ENCODE measurements around the gene MAPT.

Gene MAPT

DNA sequence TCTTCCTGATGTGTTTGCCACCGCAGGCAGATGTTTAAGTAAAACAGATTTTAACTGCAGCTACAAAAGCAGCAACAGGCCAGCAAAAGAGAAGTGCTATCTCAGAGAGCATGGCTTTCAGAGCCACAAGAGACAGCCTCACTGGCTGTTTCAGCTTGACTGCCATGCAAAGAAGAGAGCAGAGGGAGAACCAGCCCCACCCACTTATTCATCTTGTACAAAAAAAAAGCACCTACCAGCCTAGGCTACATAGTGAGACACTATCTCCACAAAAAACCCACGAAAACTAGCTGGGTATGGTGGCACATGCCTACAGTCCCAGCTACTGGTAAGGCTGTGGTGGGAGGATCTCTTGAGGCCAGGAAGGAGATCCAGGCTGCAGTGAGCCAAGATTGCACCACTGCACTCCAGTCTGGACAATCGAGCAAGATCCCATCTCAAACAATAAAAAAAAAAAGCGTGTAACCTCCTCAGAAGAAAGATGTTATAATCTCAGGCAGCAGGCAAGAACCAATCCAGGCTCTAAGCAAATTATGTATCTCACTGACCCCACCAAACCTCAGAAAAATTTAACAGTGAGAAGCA is 134.7 kb downstream of the MAPT start:
- DNase-seq (ENCODE audit: low spot score), result no peak

DNA sequence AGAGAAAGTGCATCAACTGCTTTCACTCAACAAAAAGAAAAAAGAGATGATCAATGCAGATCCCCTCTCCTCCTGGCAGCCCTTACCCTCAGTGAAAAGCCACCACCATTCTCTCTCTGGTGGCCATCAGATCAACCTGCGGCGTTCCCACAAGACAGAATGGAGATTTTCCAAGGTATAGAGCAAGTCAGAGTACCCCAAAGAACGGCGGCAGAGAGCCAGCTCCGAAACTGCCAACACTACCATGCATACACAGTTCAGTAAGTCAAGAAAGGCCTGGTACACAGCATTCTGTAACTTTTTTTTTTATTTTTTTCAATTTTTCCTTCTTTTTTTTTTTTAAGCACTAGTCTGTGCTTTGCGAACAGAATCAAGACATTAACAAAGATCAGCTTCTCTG is 135.3 kb downstream of the MAPT start:
- DNase-seq (ENCODE audit: low spot score), result no peak

DNA sequence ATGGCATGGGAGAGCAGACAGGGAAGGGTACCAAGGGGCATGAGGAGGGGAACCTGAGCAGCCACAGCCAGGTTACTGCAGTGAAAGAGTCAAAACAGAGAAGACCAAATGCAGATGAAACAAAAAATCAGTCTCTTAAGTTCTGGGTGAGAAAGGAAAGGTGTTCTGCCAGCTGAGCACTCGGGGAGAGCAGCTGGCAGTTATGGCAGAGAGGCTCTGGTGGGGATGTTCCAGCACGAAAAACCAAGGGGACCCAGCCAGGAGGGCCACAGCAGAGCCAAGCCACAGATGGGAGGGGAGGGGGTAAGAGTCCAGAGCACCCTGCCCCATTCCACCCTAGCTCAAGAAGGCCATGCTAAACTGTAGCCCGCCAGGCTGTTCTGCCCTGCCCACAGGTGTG is 136.4 kb downstream of the MAPT start:
- no peak for DNase-seq (ENCODE audit: low spot score)

DNA sequence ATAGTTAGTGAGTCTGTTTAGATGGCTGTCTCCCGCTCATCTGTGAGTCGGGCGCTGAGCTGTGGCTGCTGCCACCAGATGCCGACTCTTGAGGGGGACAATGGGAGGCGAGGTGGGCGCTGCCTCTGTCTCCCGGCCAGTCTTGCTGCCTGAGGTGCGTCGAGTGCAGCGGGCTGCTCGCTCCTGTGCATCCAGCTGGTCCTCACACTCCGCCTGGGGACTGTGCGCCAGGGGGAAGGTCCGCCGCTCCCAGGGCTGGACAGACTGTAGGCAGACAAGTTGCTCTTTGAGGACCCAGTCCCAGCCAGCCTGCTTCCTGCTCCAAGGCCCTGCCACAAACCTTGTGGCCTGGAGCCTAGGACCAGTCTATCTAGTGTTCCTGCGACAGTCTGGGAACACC is 137.1 kb downstream of the MAPT start:
- DNase-seq (ENCODE audit: low spot score), result no peak

DNA sequence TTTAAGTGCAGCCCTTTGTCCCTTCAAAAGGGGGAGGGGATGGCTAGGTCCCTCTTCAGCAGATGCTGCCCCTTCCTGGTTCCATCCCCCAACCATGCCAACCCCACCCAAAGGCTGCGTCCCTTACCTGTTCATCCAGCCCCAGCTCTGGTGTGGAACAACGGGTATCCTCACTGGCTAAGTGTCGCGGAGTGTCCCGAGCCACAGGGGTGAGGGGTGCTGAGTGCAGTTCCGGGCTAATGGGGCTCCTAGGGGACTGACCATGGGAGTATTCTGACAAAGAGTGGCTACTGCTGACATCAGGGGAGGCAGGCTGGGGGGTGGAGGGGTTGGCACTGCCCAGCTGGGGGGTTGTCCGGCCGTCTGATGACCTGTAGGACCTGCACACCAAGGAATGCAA is 137.6 kb downstream of the MAPT start:
- DNase-seq (ENCODE audit: low spot score), result no peak

DNA sequence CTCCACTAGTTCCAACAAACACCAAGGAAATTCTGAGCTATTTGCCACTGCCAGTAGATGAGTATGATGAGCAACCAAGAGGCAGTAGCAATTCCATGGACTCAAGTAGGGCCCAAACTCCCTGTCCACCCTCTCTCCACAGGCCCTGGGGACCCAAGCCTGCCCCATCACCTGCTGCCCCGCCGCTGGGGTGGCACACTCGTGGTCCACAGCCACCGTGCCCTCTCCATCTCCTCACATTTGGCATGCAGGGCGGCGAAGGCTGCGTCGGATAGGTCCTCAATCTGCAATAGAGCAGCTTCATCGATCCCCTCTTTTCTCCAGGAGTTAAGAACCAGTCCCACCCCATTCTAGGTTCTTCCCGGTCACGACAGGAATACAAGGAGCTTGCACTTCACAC is 138.6 kb downstream of the MAPT start:
- no peak for DNase-seq (ENCODE audit: low spot score)

DNA sequence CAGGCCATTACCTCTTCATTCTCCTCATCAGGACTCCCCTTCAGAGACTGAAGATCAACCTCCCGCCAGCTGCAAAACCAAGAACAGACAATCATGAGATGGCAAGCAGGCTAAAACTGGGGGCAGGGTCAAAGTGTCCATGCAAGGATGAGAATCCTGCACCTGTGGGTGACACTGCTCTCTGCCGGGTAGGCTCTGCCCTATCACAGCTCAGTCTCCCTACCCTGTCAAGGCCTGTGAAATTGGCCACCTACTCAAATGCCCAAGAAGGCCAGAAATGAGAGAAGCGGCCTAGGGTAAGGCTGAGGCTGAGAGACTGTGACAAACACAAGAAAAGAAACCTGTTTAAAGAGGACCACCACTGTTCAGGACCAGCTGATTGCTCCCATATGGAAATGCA is 139.0 kb downstream of the MAPT start:
- no peak for DNase-seq (ENCODE audit: low spot score)

DNA sequence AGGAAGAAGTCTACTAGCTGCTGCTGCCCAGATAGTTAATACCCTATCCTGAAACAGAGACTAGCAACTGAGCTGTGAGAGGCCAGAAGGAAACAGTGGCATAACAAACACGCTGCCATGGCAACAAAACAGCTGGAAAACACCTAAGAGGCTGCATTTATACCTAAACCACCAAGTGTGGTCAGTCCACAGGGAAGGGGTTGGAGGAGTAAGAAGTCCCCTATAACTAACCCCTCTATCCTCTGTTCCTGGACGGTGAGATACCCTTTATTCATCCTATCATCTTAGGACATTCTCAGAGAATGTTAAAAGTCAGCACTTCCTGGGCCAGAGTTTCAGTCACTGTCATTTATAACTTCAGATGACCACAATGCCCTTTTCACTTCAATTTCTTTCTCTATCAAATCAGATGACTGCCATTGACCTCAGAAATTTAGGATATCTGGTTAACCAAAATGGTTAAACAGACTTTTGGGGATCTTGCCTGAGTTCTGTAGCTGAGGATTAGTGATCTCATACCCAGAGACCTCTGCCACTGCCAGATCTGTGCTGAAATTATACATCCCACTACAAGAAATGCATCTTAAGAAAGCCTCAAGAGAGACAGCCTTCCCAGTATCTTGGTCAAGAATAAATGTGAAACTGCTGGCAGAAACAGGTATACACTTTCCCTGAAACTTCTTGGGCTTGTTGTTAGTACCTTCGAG is 140.9 kb downstream of the MAPT start:
- no peak for DNase-seq (ENCODE audit: low spot score)

DNA sequence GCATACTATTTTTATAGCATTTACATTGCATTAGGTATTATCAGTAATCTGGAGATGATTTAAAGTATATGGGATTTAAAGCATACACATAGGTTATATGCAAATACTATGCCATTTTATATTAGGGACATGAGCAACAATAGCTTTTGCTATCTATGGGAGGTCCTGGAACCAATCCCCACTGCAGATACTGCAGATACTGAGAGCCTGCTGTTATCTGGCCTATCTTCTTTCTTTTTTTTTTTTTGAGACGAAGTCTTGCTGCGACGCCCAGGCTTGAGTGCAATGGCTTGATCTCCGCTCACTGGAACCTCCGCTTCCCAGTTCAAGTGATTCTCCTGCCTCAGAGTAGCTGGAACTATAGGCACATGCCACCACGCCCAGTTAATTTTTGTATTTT is 142.1 kb downstream of the MAPT start:
- DNase-seq (ENCODE audit: low spot score), result no peak

DNA sequence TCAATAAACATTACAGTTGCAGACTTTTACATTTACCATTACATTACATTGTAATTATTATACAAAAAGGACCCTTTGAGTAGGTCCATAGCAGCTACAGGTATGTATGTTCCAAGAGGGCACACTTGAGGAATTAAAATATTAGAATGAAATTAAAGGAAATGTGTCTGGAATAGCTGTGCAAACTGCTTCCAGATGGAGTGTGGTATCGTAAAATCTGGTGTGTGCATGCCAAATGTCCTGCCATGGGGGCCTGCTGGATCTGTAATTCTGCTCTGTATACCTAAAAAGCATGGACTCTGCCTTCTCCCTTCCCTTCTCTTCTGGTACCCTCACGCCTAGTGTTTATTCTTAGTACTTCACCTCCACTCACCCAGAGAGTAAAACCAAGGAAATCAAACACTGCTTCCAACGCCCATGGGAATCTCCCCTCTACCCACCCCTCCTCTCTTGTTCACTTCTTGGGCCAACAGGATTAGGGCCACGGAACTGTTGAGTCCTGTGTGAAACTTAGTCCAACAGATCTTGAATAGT is 143.4 kb downstream of the MAPT start:
- no peak for DNase-seq (ENCODE audit: low spot score)

DNA sequence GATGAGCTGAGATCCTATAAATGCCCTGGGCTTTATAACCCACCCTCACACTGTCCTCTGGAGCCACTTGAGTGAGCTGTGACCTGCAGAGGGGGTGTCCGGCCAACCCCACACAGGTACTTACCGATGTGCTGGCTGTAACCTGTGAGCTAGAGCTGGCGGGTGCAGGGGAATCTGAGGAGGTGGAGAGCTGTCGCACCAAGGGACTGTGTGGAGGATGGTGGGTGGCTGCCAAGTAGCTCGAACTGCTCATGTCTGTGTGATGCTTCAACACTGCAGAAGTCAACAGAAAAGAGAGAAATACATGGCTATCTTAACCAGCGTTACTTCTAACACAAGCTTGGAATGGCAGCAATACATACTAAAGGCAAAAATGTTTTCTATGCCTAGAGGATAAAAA is 144.1 kb downstream of the MAPT start:
- DNase-seq (ENCODE audit: low spot score), result no peak

DNA sequence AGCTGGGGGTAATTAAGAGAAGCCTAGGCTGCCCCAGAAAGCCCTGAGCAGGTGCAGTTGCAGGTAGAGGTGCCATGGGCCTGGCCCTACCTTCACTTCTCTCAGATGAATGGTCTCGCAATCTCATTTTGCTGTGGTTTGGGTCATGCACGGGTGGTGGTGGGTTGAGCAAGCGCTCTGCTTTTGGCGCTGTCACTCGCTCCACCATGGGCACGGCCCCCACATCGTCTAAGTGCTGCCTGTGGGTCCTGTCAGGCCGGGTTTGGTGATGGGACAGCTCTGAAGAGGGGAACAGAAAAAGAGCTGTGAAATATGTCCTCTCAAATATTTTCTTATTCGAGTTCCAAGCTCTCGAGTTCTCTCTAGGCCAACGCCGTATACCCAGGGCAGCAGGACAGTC is 144.6 kb downstream of the MAPT start:
- no peak for DNase-seq (ENCODE audit: low spot score)

DNA sequence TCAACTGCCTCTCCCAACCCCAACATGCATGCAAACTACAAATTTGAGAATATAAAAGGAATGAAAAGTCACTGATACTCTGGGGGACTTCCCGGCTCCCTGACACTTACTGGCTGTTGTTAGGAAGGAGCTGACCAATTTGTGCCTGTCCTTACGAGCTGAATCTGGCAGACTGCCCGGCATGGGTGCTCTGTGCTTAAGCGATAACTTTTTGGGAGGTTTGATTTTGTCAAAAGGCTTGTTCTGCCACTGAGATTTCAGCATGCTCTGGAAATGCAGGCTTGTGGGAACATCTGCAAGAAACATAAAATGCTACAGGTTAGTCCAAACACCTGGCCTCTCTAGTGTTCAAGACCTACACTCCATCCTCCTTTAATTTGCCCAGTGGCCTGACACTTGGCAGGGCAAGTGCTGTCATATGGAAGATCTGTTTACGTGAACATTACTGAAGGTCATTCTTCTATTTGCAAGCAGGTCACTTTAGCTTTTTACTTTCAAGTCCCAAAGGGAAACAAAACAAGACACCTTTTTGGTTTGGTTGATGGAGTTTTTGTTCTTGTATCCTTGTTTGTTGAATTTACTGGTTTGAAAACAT is 145.3 kb downstream of the MAPT start:
- no peak for DNase-seq (ENCODE audit: low spot score)

DNA sequence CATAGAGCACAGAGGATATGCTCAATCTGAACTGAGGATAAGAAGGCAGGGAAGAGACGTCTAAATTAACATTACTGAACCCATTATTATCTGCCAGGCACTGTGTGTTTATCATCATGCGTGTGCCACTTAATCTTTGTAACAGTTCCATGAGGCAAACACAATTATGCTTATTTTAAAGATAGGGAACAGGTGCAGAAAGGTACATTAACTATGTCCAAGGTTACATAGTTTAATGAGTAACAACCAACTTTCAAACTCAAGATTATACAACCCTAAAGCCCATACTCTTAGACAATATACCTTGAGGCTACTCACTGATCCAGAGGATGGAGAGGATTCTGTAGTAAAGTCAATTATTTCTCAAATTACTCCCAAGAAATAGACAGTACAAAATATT is 147.9 kb downstream of the MAPT start:
- no peak for DNase-seq (ENCODE audit: low spot score)

DNA sequence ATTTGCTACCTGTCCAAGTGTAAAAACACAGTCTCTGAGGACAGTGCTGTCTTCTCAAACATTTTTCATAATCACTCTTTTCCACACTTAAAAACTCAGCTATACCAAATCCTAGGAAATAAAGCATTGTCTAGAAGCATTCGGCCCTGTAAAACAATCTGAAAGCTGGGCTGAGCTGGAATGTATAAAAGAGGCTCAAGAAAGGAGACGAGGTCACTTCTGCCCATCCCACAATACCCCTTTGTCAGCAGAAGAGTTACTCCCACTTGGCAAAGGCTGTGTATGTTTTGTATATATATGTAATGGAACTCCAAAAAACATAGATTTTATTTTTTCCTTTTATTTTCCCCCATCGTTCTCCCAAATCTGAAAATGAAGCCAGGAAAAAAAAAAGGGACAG is 148.6 kb downstream of the MAPT start:
- DNase-seq (ENCODE audit: low spot score), result no peak

DNA sequence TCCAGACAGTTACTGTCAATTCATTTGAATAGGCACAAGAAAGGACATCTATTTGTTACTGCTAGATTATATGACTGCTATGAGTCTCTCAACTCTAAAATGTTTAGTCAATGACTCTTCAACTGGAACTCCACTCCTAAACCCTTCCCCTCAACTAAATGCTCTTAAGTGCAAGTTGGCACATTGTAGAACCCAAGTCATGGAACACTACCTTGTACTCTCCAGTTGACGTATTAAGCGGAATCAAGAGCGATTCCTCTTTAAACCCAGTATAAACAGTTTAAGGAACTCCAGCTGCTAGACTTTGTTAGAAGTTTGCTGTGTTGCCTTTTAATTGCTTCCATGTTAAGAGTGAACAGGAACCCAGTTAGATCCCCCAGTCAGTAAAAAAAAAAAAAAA is 149.3 kb downstream of the MAPT start:
- no peak for DNase-seq (ENCODE audit: low spot score)

DNA sequence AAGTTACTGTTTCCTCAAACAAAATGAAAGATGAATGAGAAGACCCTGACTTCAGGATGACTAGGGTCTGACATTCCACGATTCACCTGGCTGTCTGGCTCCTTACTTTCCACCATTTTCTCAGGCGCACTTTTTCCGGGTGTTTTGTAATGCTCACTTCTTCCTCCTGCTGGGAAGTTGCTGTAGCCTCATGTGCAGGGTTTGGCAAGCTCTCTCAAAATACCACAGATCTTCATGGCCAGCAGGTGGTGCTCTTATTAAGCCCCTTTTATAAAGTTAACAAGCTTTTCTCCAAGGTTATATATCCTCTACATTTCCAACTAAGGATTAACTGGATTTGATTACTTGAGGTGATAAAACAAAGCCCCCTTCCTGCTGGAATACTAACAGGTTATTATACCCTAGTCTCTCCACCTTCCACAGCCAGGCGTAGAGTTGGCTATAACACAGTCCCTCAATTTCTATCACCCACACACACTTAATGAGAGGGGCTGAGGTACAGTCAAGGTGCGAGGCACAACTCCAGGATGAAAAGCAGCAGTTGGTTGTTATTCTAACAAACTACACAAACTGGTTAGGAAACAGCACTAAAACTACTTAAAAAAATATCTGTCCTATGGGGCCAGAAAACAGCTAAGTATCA is 150.1 kb downstream of the MAPT start:
- DNase-seq (ENCODE audit: low spot score), result peak; percentile 74

DNA sequence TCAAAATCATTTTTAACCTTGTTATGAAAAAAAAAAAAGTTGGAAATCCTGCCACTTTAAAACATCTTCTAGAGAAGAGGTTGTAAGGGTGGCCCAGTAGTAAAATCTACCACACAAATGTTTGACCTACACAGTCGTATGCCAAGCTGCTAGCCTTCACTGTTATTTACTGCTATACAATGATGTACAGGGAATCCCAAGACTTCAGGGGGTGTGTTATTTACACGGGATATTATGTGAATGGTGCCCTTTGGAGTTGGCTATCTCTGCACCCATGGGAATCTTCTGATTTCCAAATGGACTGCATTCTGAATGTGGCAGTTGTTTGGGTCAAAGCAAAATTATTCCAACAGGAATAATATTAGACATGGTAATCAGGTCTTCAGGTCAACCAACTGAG is 150.6 kb downstream of the MAPT start:
- DNase-seq (ENCODE audit: low spot score), result no peak

DNA sequence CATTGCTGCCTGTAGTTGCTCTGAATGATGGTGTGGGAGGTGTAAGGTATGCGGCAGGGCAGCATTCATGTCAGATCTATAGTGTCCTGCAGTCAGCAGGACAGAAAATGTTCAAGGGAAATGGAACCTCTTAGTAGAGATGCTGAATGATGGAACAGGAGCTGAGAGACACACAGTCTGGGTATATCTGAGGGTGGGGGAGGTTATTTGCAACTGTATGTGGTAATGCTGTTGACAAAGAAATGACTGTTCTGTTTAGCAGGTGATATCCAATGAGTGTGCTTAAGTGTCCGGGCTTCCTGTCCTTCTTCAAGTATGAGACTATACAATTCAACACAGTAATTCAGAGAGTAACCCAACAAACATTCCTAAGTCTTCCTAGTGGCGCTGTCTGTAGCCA is 151.3 kb downstream of the MAPT start:
- no peak for DNase-seq (ENCODE audit: low spot score)

DNA sequence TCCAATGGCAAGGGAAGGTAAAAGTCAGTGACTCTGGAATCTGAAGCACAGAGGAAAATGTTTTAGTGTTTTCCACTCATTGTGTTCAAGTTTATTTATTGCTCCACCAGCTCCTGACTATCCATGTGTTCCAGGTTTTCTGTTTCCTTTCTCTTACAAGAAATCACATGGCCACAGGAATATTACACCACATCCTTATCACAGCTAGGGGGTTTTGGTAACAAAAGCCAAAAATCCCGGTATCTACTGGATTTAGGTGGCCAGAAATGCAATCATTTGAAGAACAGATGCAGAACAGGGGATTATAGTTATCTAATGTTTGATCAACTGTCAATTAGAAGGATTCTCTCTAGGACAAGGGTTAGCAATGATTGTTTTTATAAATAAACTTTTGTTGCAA is 152.6 kb downstream of the MAPT start:
- no peak for DNase-seq (ENCODE audit: low spot score)

DNA sequence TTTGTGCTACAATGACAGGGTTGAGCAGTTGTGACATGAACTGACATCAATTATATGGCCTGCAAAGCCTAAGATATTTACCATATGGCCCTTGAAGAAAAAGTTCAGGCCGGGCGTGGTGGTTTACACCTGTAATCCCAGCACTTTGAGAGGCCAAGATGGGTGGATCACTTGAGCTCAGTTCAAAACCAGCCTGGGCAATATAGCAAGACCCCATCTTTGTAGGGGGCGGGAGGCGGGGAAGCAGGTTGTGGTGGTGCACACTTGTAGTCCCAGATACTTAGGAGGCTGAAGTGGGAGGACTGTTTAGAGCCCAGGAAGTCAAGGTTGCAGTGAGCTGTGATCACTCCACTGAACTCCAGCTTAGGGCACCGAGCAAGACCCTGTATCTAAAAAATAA is 153.0 kb downstream of the MAPT start:
- no peak for DNase-seq (ENCODE audit: low spot score)

DNA sequence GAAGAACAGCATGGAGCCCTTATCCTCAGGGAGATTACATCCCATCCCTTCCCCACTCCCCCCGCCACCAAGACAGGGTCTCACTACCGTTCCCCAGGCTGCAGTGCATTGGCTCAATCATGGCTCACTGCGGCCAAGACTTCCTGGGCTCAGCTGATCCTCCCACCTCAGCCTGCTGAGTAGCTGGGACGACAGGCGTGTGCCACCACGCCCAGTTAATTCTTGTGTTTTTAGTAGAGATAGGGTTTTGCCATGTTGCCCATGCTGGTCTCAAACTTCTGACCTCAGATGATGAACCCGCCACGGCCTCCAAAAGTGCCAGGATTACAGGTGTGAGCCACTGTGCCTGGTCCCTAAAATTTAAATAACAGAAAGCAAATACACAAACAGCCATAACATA is 153.5 kb downstream of the MAPT start:
- no peak for DNase-seq (ENCODE audit: low spot score)

DNA sequence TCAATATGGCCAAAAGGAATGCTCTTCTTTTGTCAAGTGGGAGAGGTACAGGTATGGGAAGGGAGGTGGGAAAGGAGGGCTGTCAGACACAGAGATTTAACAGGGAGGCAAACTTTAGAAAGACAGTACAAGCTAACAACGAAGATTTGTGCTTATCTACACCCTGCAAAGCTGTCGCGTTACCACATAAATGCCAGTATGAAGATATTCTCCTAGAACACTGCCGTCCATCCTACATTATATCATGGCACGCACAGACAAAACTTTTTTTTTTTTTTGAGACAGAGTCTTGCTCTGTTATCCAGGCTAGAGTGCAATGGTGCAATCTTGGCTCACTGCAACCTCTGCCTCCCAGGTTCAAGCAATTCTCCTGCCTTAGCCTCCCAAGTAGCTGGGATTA is 155.3 kb downstream of the MAPT start:
- no peak for DNase-seq (ENCODE audit: low spot score)

Data from hepatic stellate cell (primary cell).